ENCODE measurements around the gene OSBPL7.
"Not testable (repeated sequence)": the region's sequence is repeated elsewhere in the genome, so short reads cannot be mapped to it uniquely, and the experiment has no call there.

OSBPL7 gene

GRCh38 chr17:47804461-47804860 lies 17.1 kb downstream of the OSBPL7 start:
- DNase-seq: no peak

GRCh38 chr17:47803751-47804150 lies 17.8 kb downstream of the OSBPL7 start:
- no peak for DNase-seq

GRCh38 chr17:47803201-47803600 lies 18.4 kb downstream of the OSBPL7 start:
- DNase-seq: no peak

- peak; percentile 46 for DNase-seq
Measured at GRCh38 chr17:47802341-47803022, 19.1 kb downstream of the OSBPL7 start.

- DNase-seq: no peak
Measured at GRCh38 chr17:47801906-47802305, 19.7 kb downstream of the OSBPL7 start.

DNA sequence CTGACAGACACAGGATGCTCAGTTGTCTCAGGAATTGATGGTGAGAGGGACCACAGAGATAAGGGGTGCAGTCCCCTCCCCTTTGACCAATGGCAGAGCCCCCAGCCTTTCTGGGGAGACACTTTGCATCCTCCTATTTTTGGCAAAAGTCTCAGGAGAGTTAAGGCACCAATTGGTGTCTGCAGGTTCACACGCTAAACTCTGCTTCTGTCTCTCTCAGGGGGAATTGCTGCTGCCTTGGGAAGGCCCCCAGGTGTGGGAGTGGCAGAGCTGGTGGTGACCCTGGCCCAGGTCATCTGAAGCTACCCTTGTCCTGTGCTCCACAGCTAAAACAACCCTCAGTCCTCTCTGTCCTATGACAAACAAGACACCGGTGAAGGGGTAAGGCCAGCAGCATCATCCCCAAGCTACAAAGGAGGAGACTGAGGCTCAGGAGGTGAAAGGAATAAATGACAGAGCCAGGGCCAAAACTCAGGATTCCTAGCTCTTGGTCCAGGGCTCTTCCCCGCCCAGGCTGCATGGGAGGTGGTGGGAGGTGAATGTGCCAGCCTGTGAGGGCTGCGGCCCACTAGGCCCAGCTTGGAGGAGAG lies 20.3 kb downstream of the OSBPL7 start:
- no peak for DNase-seq

GRCh38 chr17:47800686-47801085 lies 20.9 kb downstream of the OSBPL7 start:
- no peak for DNase-seq

GRCh38 chr17:47797797-47798196 lies 23.8 kb downstream of the OSBPL7 start:
- peak; percentile 32 for DNase-seq

- no peak for DNase-seq
Measured at GRCh38 chr17:47792979-47793378, 28.6 kb downstream of the OSBPL7 start.

GRCh38 chr17:47792457-47792856 lies 29.1 kb downstream of the OSBPL7 start:
- no peak for DNase-seq

DNA sequence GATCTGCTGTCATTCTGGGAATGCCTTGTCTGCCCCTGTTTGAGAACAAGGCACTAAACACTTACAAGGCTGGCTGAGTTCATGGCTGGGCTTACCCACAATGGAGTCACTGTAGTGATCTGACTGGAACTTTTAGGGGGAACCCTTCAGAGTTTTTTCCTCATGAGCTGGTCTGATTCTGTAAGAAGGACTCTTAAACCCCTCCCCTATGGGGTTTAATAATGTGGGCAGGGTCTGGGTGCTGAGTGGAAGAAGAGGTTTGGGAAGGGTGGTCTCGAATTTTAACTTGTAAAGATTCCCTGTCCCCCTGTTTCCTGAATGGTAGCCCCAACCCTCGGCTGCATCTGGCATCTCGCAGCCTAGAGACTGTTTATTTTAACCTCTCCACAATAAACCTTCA lies 30.6 kb downstream of the OSBPL7 start:
- DNase-seq: no peak

DNA sequence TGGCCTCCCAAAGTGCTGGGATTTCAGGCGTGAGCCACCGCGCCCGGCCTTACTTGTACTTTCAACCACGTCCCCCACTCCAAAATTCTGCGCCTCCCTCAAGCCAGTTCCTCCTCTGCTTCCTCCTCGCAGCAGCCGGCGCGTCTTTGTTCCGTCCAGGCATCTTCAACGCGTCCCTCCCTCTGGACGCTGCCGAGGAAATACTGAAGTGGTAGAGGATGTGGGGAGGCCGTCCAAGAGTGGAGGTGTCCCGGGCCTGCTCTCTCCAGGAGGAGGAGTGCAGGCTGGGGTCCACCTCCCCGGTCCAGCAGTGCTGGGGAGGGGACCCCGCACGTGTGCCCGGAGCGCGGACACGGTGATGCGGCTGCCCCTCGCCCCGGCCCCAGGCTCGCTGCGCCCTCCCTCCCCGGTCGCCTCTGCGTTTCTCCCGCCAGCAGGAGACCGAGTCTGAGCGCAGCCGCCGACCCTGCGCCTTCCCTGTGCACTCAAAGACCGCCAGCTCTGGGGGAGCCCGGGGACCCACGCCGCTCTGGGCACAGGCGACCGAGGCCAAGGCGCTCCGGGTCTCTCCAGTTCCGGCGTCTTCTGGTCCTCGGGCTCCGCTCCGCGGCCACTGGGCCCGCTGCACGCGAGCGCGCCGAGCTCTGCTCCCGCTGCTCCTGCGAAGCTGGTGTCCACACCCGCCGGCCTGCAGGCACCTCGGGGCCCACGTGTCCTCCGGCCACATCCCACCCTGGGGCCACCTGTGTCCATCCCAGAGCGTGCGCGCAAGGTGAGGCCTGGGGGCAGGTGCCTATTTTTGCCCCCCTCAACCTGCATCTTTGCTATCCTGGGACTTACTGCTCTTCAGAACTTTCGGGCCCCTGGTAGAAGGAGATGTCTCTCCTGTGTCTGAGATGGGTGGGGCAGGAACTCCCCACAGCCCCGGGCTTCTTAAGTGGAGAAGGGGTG lies 31.7 kb downstream of the OSBPL7 start:
- no peak for DNase-seq

DNA sequence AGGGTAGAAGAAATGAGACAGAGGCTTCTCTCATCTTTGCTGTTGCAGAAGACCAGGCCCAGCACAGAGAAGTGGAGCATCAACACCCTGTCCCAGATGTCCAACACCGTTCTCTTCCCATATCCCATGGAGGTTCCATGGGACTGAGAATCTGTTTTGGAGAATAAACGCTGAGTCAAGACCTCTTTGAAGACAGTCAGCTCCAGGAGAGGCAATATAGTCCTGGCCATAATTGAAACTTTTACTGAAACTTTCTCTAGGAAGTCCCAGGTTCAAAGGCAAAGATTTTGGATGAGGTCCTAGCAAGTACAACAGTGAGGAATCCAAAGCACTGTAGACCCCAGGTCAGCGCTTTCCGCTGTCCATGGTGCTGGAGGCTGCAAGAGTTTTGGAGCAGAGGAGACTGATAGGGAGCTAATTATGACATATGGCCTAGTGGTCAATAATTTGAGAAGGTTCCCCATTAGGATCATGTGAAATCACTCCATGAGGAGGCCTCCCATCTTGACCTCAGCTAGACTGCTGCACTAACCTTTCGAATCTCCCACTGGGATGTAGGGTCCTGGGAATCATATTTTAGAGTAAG lies 36.0 kb downstream of the OSBPL7 start:
- DNase-seq: peak; percentile 58

DNA sequence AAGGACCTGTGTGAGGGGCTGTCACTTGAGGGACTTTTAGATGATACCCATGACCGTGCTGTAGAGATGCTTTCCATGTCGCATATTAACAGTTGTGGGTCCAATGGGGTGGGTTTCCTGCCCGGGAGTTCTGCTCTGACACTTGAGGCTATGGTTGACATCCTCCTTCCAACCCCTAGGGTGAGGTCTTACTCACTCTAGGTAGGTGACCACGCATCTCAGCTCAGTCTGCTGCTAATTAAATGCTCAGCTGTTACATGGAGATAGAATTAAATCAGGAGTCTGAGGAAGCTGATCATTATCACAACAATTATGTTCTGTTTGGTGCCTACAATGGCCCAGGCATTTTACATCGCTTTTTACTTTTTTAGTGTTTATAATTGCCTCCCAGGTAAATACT lies 40.2 kb downstream of the OSBPL7 start:
- no peak for DNase-seq

GRCh38 chr17:47778184-47778635 lies 43.4 kb downstream of the OSBPL7 start:
- no peak for DNase-seq

- DNase-seq: peak; percentile 71
Measured at GRCh38 chr17:47776330-47777197, 45.0 kb downstream of the OSBPL7 start.

- no peak for DNase-seq
Measured at GRCh38 chr17:47774987-47775580, 46.5 kb downstream of the OSBPL7 start.

GRCh38 chr17:47774331-47774730 lies 47.3 kb downstream of the OSBPL7 start:
- no peak for DNase-seq

- not testable (repeated sequence) for DNase-seq
Measured at GRCh38 chr17:47773649-47774048, 47.9 kb downstream of the OSBPL7 start.

- DNase-seq: no peak
Measured at GRCh38 chr17:47763913-47764582, 57.5 kb downstream of the OSBPL7 start.

DNA sequence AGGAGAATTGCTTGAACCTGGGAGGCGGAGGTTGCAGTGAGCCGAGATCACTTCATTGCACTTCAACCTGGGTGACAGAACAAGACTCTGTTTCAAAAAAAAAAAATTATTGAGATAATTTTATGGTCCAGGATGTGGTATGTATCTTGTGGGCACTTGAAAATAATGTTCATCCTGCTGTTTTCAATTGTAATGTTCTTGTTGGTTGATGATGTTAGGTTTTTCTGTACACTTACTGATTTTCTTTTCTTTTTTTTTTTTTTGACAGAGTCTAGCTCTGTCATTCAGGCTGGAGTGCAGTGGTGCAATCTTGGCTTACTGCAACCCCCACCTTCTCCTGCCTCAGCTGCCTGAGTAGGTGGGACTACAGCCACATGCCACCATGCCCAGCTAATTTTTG lies 58.9 kb downstream of the OSBPL7 start:
- DNase-seq: no peak

Measured in OCI-M1 (cell line).